Midbrain (tissue), 1 donor: ENCODE measurements around the gene SCRT2.
A peak's percentile ranks its signal among the peaks of the same experiment; 100 is the strongest.

Experiments
- DNase-seq: peaks from one replicate; lab custom pipeline; 2025; lab: John Stamatoyannopoulos, UW

SCRT2 gene

GRCh38 chr20:634148-634925 is 41.3 kb downstream of the SCRT2 start:
- DNase-seq, result peak; percentile 22

DNA sequence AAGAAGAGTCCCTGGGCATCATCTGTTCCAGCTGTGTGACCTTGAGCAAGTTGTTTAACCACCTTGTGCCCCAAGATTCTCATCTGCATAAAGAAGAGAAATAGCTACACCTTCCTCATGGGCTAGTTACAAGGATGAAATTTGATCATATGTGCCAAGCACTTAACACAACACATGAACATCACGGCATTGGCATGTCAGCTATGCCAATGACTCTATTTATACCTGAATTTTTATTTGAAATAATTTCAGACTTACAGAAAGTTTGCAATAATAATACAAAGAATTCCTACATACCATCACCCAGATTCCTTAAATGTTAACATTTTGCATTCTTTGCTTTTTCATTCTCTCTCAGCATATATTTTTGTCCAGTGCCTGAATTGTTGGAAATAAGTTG is 44.5 kb downstream of the SCRT2 start:
- no peak for DNase-seq

DNA sequence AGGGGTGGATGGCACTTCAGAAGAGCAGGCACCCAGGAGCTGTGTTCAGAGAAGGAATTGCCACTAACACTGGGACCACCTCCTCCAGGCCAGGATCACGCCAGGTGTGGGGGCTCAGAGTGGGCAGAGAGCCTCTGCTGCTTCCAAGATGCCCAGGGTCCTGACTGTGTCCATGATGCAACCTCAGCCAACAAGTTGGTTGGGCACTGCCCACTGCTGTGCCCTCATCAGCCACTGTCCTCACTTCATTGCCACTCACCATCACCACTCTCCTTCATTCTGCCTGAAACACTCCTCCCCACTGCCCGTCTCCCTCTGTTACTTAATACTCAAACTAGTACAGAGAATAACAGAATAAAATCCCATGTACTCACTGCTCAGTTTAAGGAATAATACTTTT is 49.0 kb downstream of the SCRT2 start:
- no peak for DNase-seq

- no peak for DNase-seq
These were observed 50.2 kb downstream of the SCRT2 start for GRCh38 chr20:625360-625932.

- DNase-seq, result no peak
These were observed 51.9 kb downstream of the SCRT2 start for GRCh38 chr20:623704-624103.

- DNase-seq, result no peak
These were observed 52.6 kb downstream of the SCRT2 start for GRCh38 chr20:623021-623420.

GRCh38 chr20:622161-622560 is 53.4 kb downstream of the SCRT2 start:
- no peak for DNase-seq

DNA sequence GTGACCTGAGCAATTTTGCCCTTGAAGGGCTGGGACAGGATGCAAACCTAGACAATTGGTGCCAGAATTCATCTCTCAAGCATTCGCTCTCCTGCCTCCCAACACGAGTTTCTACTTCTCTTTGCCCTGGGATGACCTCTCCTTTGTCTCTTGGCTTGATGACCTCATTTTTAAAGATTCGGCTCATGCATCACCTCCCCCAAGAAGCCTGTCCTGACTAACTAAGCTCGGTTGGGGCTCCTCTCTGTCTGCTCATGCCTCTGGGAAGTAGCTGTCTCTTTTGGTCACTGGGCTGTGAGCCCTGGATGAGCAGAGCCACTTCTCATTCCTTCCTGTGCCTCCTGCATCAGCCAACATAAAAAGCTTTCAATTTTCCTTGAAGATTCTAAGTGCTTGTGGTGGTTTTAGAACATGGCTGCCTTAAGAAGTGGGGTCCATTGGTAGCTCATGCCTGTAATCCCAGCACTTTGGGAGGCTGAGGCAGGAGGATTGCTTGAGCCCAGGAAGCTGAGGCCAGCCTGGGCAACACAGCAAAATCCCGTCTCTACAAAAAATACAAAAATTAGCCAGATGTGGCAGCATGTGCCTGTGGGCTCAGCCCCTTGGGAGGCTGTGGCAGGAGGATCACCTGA is 54.4 kb downstream of the SCRT2 start:
- DNase-seq, result no peak

DNA sequence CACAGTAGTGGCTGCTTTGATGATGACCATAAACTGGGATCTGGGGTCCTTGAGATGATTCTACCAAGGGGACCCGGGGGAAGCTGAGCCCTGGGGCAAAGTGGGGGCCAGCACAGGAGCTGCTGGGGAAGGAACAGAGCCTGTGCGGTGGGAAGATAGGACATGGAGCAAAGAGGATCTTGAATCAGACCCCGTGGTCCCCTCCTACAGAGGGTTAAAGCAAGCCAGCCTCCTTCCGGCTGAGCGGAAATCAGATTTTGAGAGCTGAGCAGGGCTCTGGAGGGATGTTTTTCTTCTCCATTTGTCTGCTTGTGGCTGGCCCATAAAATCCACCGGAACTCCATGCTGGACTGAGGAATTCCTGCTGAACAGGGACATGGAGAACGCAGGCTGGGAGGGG is 55.4 kb downstream of the SCRT2 start:
- DNase-seq, result no peak

GRCh38 chr20:618980-619379 is 56.6 kb downstream of the SCRT2 start:
- DNase-seq, result no peak

- no peak for DNase-seq
These were observed 57.5 kb downstream of the SCRT2 start for GRCh38 chr20:617934-618690.

DNA sequence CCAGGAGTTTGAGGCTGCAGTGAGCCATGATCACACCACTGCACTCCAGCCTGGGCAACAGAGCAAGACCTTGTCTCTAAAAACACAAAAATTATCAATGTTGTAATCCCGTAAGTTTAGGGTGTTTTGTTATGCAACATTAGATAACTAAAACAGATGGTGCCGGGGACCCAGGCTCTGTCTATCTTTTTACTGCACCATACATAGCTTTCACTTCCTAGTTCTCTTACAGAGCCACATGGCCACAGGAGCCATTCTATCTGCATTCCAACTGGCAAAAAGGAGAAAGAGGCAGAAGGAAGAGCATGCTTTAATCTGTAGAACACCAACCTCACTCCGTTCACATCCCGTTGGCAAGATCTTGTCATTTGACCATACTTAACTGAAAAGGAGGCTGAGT is 60.1 kb downstream of the SCRT2 start:
- DNase-seq, result no peak

- no peak for DNase-seq
These were observed 63.8 kb downstream of the SCRT2 start for GRCh38 chr20:611843-612185.
